Natural killer cell (primary cell): ENCODE data around the gene NPW. TPM values are rescaled to one million over a fixed set of nuclear protein-coding genes. Genes with fewer than 3 reads are reported as not detected.

Experiments
- ATAC-seq, 3 donors: fragments of 150-1000 bp in 2 of 3; fragments of 200-7000 bp in 1 of 3; cut with Tn5 transposase; 1 replicate in 1 of 3; 2 replicates in 2 of 3; pipeline ENCODE4 v1.10.0; 2021; ENCODE audit warnings: mild to moderate bottlenecking in 2 of 3, moderate library complexity in 2 of 3
- DNase-seq, 2 donors: peaks; one replicate each; pipeline versions ENCODE4 v3.0.0 to v3.0.0-alpha.2; 2013 to 2021; ENCODE audit warnings: mixed read lengths in 1 of 2
- H3K27ac ChIP-seq: one replicate; pipeline ENCODE4 v1.5.1; 2013; ENCODE audit warnings: mild to moderate bottlenecking, low read length
- H3K27me3 ChIP-seq: one replicate; pipeline ENCODE4 v1.6.1; 2013; ENCODE audit warnings: low read length; ENCODE audit not compliant: control insufficient read depth, insufficient read depth
- H3K36me3 ChIP-seq: one replicate; pipeline ENCODE4 v1.6.1; 2013; ENCODE audit warnings: low read length; ENCODE audit not compliant: control insufficient read depth, insufficient read depth
- H3K4me1 ChIP-seq: one replicate; pipeline ENCODE4 v1.6.1; 2013; ENCODE audit warnings: low read length; ENCODE audit not compliant: control insufficient read depth, insufficient read depth
- H3K4me3 ChIP-seq: one replicate; pipeline ENCODE4 v1.5.1; 2013; ENCODE audit warnings: low read length
- H3K9me3 ChIP-seq: one replicate; pipeline ENCODE4 v1.6.1; 2013; ENCODE audit warnings: low read length; ENCODE audit not compliant: control insufficient read depth, insufficient read depth
- H3K27ac Mint-ChIP-seq, 2 donors: one replicate each; pipeline ENCODE4 v1.8.0; 2022; ENCODE audit warnings: mild to moderate bottlenecking in 2 of 2, mixed read lengths in 2 of 2, moderate library complexity in 1 of 2
- H3K27me3 Mint-ChIP-seq, 2 donors: one replicate each; pipeline ENCODE4 v1.8.0; 2022; ENCODE audit warnings: low read depth in 2 of 2, mixed read lengths in 2 of 2
- H3K36me3 Mint-ChIP-seq: one replicate; pipeline ENCODE4 v1.8.0; 2022; ENCODE audit warnings: mixed read lengths
- H3K4me1 Mint-ChIP-seq, 2 donors: one replicate each; pipeline ENCODE4 v1.8.0; 2022; ENCODE audit warnings: mixed read lengths in 2 of 2
- H3K4me3 Mint-ChIP-seq: one replicate; pipeline ENCODE4 v1.8.0; 2022; ENCODE audit warnings: mild to moderate bottlenecking, moderate library complexity, mixed read lengths
- H3K9me3 Mint-ChIP-seq, 2 donors: one replicate each; pipeline ENCODE4 v1.8.0; 2022; ENCODE audit warnings: mixed read lengths in 2 of 2
- WGBS: methylation state at CpG from one replicate; pipeline ENCODE4 v1.1.7; 2013; ENCODE audit warnings: missing lambda C conversion rate; ENCODE audit not compliant: insufficient coverage; 5-methylcytosine and 5-hydroxymethylcytosine counted together
- intact Hi-C: fragments of 100-400 bp; cut with micrococcal nuclease; formaldehyde crosslinking; loops from one replicate; pipeline ENCODE4 v1.14.2; 2022
- total RNA-seq, 4 donors: library from RNA; stranded (reverse); fragments of 120-200 nt in 1 of 4; gene quantifications; one replicate each; pipeline versions ENCODE4 v1.2.3 to v1.2.4, GENCODE V29; 2013 to 2022
- TF ChIP-seq, protein P1 (sequence below): fragments of 200-600 bp; IDR thresholded peaks from one replicate; pipeline ENCODE4 v1.8.0; 2022; ENCODE audit warnings: antibody characterized with exemption

The NPW gene
- total RNA-seq, 3 donors from 2014 or later (not counting 1 experiment from before 2014, with no cell fraction given) = 0.80 TPM; not detected in 2

DNA sequence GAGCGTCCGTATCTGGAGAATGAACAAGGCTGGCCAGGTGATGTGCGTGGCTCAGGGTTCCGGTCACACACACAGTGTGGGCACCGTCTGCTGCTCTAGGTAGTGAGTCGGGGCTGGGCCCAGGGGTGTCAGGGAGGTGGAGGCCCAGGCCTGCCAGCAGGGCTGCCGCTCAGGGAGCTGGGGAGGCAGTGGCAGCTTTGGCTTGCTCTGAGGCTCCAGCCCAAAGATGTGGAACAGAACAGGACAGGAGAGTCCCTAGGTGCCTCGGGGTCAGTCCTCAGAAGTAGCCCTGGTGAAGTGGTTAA is 43.4 kb upstream of the NPW start:
- peaks cover 42% of the 10 kb centered on the region for H3K36me3 ChIP-seq
- Mint-ChIP-seq H3K4me1 (peaks cover 16 to 18% of the 10 kb centered on the region in 2 donors), H3K36me3 (no peaks in the 10 kb centered on the region), H3K9me3 (no peaks in the 10 kb centered on the region), H3K27me3 (peaks cover 0 to 2% of the 10 kb centered on the region in 2 donors), H3K4me3 (no peak overlapping the region), H3K27ac (no peak overlapping the region)
- no peak for DNase-seq
- H3K27me3 ChIP-seq = peaks cover 15% of the 10 kb centered on the region
- H3K27ac ChIP-seq = no peak overlapping the region
- TF ChIP-seq, protein P1, sequence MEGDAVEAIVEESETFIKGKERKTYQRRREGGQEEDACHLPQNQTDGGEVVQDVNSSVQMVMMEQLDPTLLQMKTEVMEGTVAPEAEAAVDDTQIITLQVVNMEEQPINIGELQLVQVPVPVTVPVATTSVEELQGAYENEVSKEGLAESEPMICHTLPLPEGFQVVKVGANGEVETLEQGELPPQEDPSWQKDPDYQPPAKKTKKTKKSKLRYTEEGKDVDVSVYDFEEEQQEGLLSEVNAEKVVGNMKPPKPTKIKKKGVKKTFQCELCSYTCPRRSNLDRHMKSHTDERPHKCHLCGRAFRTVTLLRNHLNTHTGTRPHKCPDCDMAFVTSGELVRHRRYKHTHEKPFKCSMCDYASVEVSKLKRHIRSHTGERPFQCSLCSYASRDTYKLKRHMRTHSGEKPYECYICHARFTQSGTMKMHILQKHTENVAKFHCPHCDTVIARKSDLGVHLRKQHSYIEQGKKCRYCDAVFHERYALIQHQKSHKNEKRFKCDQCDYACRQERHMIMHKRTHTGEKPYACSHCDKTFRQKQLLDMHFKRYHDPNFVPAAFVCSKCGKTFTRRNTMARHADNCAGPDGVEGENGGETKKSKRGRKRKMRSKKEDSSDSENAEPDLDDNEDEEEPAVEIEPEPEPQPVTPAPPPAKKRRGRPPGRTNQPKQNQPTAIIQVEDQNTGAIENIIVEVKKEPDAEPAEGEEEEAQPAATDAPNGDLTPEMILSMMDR = no peak
- 98% methylated on average over 8 of the region's 8 CpGs for WGBS
- H3K4me3 ChIP-seq = no peak overlapping the region
- ATAC-seq = no peak
- intact Hi-C loops = no loop called here
- peaks cover 24% of the 10 kb centered on the region for H3K4me1 ChIP-seq
- no peaks in the 10 kb centered on the region for H3K9me3 ChIP-seq

DNA sequence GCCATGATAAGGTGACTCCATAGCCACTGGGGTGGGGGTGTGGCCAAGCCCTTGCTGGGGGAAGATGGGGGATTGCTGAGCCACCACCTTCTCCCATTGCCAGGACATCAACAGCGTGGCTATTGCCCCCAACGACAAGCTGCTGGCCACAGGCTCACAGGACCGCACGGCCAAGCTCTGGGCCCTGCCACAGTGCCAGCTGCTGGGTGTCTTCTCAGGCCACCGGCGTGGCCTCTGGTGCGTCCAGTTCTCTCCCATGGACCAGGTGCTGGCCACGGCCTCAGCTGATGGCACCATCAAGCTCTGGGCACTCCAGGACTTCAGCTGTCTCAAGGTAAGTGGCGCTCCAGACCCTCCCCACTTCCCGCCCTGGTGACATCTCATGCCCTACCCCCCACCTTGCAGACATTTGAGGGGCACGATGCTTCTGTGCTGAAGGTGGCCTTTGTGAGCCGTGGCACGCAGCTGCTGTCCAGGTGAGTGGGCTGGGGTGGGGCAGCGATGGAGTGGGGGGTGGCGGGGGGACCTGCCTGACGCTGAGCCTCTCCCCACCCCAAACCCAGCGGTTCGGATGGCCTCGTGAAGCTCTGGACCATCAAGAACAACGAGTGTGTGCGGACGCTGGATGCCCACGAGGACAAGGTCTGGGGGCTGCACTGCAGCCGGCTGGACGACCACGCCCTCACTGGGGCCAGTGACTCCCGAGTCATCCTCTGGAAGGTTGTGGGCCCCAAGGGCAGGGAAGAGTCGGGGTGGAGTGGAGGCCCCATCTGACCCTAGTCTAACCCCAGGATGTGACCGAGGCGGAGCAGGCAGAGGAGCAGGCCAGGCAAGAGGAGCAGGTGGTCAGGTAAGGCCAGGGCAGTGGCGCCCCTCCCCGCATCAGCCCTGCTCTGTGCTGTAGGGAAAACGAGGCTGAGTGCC is 42.4 kb upstream of the NPW start:
- Mint-ChIP-seq H3K4me1 (peaks cover 6 to 8% of the 10 kb centered on the region in 2 donors), H3K27ac (no peak overlapping the region), H3K36me3 (no peaks in the 10 kb centered on the region), H3K9me3 (no peaks in the 10 kb centered on the region), H3K27me3 (peaks cover 0 to 7% of the 10 kb centered on the region in 2 donors), H3K4me3 (no peak overlapping the region)
- no peak for ATAC-seq
- DNase-seq = no peak
- 96% methylated on average over 31 of the region's 33 CpGs for WGBS
- TF ChIP-seq, protein P1 = no peak
- H3K27ac ChIP-seq = no peak overlapping the region
- H3K36me3 ChIP-seq = peaks cover 42% of the 10 kb centered on the region
- H3K4me3 ChIP-seq = no peak overlapping the region
- H3K4me1 ChIP-seq = peaks cover 18% of the 10 kb centered on the region
- peaks cover 24% of the 10 kb centered on the region for H3K27me3 ChIP-seq
- H3K9me3 ChIP-seq = no peaks in the 10 kb centered on the region
- intact Hi-C loops = no loop called here

DNA sequence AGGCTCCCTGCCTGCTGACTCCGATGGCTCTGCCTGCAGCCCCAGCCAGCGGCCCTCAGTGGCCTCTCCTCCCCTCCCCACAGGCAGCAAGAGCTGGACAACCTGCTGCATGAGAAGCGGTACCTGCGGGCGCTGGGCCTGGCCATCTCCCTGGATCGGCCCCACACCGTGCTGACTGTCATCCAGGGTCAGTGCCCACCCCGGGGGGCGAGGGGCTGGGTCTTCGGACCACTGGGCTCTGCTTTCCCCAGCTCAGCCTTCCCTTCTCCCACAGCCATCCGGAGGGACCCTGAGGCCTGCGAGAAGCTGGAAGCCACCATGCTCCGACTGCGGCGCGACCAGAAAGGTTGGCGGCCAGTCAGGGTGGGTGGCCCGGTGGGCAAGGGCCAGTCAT is 41.7 kb upstream of the NPW start:
- Mint-ChIP-seq H3K4me3 (no peak overlapping the region), H3K4me1 (peaks cover under 1 to 3% of the 10 kb centered on the region in 2 donors), H3K36me3 (no peaks in the 10 kb centered on the region), H3K9me3 (no peaks in the 10 kb centered on the region), H3K27me3 (peaks cover 0 to 8% of the 10 kb centered on the region in 2 donors), H3K27ac (no peak overlapping the region)
- Histone ChIP-seq H3K36me3 (peaks cover 42% of the 10 kb centered on the region), H3K9me3 (no peaks in the 10 kb centered on the region), H3K4me1 (peaks cover 11% of the 10 kb centered on the region), H3K4me3 (no peak overlapping the region), H3K27me3 (peaks cover 29% of the 10 kb centered on the region), H3K27ac (no peak overlapping the region)
- DNase-seq (no peak), ATAC-seq (no peak)
- intact Hi-C loops = no loop called here
- 98% methylated on average over 18 of the region's 18 CpGs for WGBS
- TF ChIP-seq, protein P1 = no peak
